A673 (cell line): Measurements from ENCODE around the gene USP32. TPM values are rescaled to one million over a fixed set of nuclear protein-coding genes. Genes with fewer than 3 reads are reported as not detected.
A peak's percentile ranks its signal among the peaks of the same experiment; 100 is the strongest.

Source experiments
- BruUV-seq: library from RNA; stranded (reverse); fragments of 400-500 nt; replicated peaks from 2 replicates; lab custom pipeline; 2021; lab: Mats Ljungman, UMichigan
- CTCF ChIA-PET: fragments of 300-600 bp; sonication (Branson Sonifier 250); formaldehyde crosslinking; loops from one replicate; lab custom pipeline; 2022; ENCODE audit warnings: antibody characterized with exemption; lab: Charles Lee
- POLR2A ChIA-PET: fragments of 300-600 bp; sonication (Branson Sonifier 250); formaldehyde crosslinking; loops from one replicate; lab custom pipeline; 2022; ENCODE audit warnings: antibody characterized with exemption; ENCODE audit not compliant: low non-redundant PET; lab: Charles Lee
- DNase-seq: peaks from one replicate; pipeline ENCODE4 v3.0.0-alpha.2; 2015; ENCODE audit warnings: low spot score
- H3K27ac ChIP-seq: fragments of 200-600 bp; sonication (generic); 2 replicates; pipeline ENCODE4 v1.5.1; 2016; ENCODE audit warnings: mixed run types, low read depth, mild to moderate bottlenecking, mixed read lengths, antibody characterized with exemption, low read length; ENCODE audit not compliant: poor library complexity, severe bottlenecking
- H3K27me3 ChIP-seq: fragments of 200-600 bp; sonication (generic); replicated peaks from 2 replicates; pipeline ENCODE4 v1.6.1; 2017; ENCODE audit warnings: mixed run types, low read depth, mild to moderate bottlenecking, mixed read lengths, antibody characterized with exemption, low read length; ENCODE audit not compliant: insufficient read depth, poor library complexity
- H3K36me3 ChIP-seq: fragments of 200-600 bp; sonication (generic); 2 replicates; pipeline ENCODE4 v1.6.1; 2016; ENCODE audit warnings: mixed run types, mild to moderate bottlenecking, mixed read lengths, antibody characterized with exemption, low read length; ENCODE audit not compliant: insufficient read depth, poor library complexity, severe bottlenecking
- H3K4me1 ChIP-seq: fragments of 200-600 bp; sonication (generic); 2 replicates; pipeline ENCODE4 v1.6.1; 2017; ENCODE audit warnings: mixed run types, mild to moderate bottlenecking, mixed read lengths, antibody characterized with exemption, low read length; ENCODE audit not compliant: insufficient read depth, poor library complexity, severe bottlenecking
- H3K4me3 ChIP-seq: fragments of 200-600 bp; sonication (generic); 2 replicates; pipeline ENCODE4 v1.5.1; 2016; ENCODE audit warnings: low read depth, mixed run types, mild to moderate bottlenecking, mixed read lengths, low read length; ENCODE audit not compliant: poor library complexity, severe bottlenecking
- H3K9me3 ChIP-seq: fragments of 200-600 bp; sonication (generic); 2 replicates; pipeline ENCODE4 v1.6.1; 2016; ENCODE audit warnings: mixed run types, low read depth, mild to moderate bottlenecking, mixed read lengths, antibody characterized with exemption, low read length; ENCODE audit not compliant: poor library complexity, severe bottlenecking
- EZH2 ChIP-seq: fragments of 200-600 bp; sonication (generic); IDR thresholded peaks from 2 replicates; pipeline ENCODE4 v1.6.1; 2017; ENCODE audit warnings: borderline replicate concordance, low read depth, mild to moderate bottlenecking, mixed read lengths, antibody characterized with exemption, low read length; ENCODE audit not compliant: poor library complexity, severe bottlenecking
- intact Hi-C: fragments of 100-400 bp; cut with micrococcal nuclease; formaldehyde crosslinking; loops from one replicate; pipeline ENCODE4 v1.10.0; 2022; ENCODE audit not compliant: unreplicated experiment
- total RNA-seq: library from RNA; stranded (reverse); gene quantifications from 2 replicates; pipeline ENCODE4 v1.2.3, GENCODE V29; 2021
- TF ChIP-seq, protein P1 (sequence below): fragments of 300-800, 200-600 bp; sonication (generic); conservative IDR thresholded peaks from 2 replicates; pipeline ENCODE4 v1.5.1; 2017; ENCODE audit warnings: low read depth, mild to moderate bottlenecking, antibody characterized with exemption, low read length, moderate library complexity, mixed read lengths

USP32 gene
- total RNA-seq, 1 experiment from 2014 or later: 54.8 TPM

DNA sequence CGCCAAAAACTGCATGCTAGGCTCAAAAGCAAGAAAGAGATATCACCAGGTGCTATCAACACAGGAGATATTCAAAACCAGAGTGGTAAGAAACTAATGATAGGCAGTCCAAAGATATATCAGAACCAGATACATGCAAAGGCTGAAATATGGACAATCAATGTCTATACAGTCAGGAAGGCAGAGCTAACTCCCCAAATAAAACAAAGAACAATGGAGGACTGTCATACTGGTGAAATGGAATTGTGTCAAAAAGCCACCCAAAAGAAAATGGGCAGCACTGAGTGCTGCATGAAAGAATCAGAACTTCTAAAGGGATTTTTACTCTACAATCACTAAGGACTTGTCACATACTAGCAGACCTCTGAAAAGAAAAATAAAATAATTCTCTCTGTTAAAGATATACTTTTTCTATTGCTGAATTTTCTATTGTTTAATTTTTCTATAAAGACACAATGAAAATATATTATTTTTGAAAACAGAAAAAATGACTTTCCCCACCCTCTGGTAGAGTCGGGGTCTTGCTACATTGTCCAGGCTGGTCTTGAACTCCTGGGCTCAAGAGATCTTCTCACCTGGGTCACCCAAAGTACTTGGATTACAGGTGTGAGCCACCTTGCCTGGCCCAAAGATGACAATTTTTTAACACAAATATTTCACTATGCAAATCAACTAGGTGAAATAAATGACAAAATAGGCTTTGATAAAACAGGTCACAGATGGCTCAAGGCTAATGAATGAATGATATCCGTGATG lies 98.2 kb downstream of the USP32 start:
- CTCF ChIA-PET: no interaction called here
- Histone ChIP-seq H3K4me3 (no peak overlapping the region), H3K9me3 (no peaks in the 10 kb centered on the region), H3K27me3 (no peaks in the 10 kb centered on the region), H3K36me3 (no peaks in the 10 kb centered on the region), H3K27ac (no peak overlapping the region), H3K4me1 (no peaks in the 10 kb centered on the region)
- no TSS peak for BruUV-seq
- DNase-seq: no peak
- intact Hi-C loops: no loop called here
- POLR2A ChIA-PET: no interaction called here
- TF ChIP-seq, protein P1, sequence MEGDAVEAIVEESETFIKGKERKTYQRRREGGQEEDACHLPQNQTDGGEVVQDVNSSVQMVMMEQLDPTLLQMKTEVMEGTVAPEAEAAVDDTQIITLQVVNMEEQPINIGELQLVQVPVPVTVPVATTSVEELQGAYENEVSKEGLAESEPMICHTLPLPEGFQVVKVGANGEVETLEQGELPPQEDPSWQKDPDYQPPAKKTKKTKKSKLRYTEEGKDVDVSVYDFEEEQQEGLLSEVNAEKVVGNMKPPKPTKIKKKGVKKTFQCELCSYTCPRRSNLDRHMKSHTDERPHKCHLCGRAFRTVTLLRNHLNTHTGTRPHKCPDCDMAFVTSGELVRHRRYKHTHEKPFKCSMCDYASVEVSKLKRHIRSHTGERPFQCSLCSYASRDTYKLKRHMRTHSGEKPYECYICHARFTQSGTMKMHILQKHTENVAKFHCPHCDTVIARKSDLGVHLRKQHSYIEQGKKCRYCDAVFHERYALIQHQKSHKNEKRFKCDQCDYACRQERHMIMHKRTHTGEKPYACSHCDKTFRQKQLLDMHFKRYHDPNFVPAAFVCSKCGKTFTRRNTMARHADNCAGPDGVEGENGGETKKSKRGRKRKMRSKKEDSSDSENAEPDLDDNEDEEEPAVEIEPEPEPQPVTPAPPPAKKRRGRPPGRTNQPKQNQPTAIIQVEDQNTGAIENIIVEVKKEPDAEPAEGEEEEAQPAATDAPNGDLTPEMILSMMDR: no peak
- TF ChIP-seq EZH2: no peak

- CTCF ChIA-PET: no interaction called here
Observed at GRCh38 chr17:60292697-60293096, 99.2 kb downstream of the USP32 start.

GRCh38 chr17:60284709-60285108 lies 107.2 kb downstream of the USP32 start:
- Histone ChIP-seq H3K9me3 (no peaks in the 10 kb centered on the region), H3K36me3 (no peaks in the 10 kb centered on the region), H3K4me1 (no peaks in the 10 kb centered on the region), H3K27me3 (no peaks in the 10 kb centered on the region), H3K4me3 (no peak overlapping the region), H3K27ac (no peak overlapping the region)
- DNase-seq: no peak
- intact Hi-C loops: no loop called here
- POLR2A ChIA-PET: no interaction called here
- CTCF ChIA-PET: no interaction called here
- TF ChIP-seq, protein P1: no peak
- TF ChIP-seq EZH2: no peak
- BruUV-seq: no TSS peak

More at GRCh38 chr17:60292697-60293096, 99.2 kb downstream of the USP32 start:
- H3K36me3 ChIP-seq: no peaks in the 10 kb centered on the region
- TSS peak; percentile 13 for BruUV-seq
- no peaks in the 10 kb centered on the region for H3K9me3 ChIP-seq
- TF ChIP-seq, protein P1: no peak
- TF ChIP-seq EZH2: no peak
- intact Hi-C loops: no loop called here
- H3K4me3 ChIP-seq: no peak overlapping the region
- no peak overlapping the region for H3K27ac ChIP-seq
- no peaks in the 10 kb centered on the region for H3K27me3 ChIP-seq
- POLR2A ChIA-PET: no interaction called here
- H3K4me1 ChIP-seq: no peaks in the 10 kb centered on the region
- no peak for DNase-seq
